Activated CD4-positive, CD25-positive, alpha-beta regulatory T cell (primary cell): ENCODE results near the gene CDS2.

Experiments
- DNase-seq, 4 experiments: peaks; one replicate each; lab custom pipeline; 2025; lab: John Stamatoyannopoulos, UW

The CDS2 gene

GRCh38 chr20:5181958-5182357 lies 55.1 kb downstream of the CDS2 start:
- no peak for DNase-seq

GRCh38 chr20:5182615-5183254 lies 55.9 kb downstream of the CDS2 start:
- no peak for DNase-seq

GRCh38 chr20:5183731-5184474 lies 57.1 kb downstream of the CDS2 start:
- DNase-seq, result no peak

GRCh38 chr20:5184684-5185083 lies 57.9 kb downstream of the CDS2 start:
- DNase-seq, result no peak

- DNase-seq, result no peak
Observed at GRCh38 chr20:5187122-5187521, 60.3 kb downstream of the CDS2 start.

- DNase-seq, result no peak
Observed at GRCh38 chr20:5188736-5189135, 61.9 kb downstream of the CDS2 start.

GRCh38 chr20:5189917-5190316 lies 63.1 kb downstream of the CDS2 start:
- no peak for DNase-seq

- no peak for DNase-seq
Observed at GRCh38 chr20:5190444-5190843, 63.6 kb downstream of the CDS2 start.

- no peak for DNase-seq
Observed at GRCh38 chr20:5191829-5192569, 65.2 kb downstream of the CDS2 start.

GRCh38 chr20:5192570-5193431 lies 66.0 kb downstream of the CDS2 start:
- no peak for DNase-seq

GRCh38 chr20:5195655-5196054 lies 68.8 kb downstream of the CDS2 start:
- no peak for DNase-seq

GRCh38 chr20:5196149-5196548 lies 69.3 kb downstream of the CDS2 start:
- no peak for DNase-seq

GRCh38 chr20:5197270-5197827 lies 70.5 kb downstream of the CDS2 start:
- DNase-seq, result no peak

GRCh38 chr20:5197847-5198650 lies 71.2 kb downstream of the CDS2 start:
- DNase-seq, result no peak

GRCh38 chr20:5198651-5198924 lies 71.8 kb downstream of the CDS2 start:
- no peak for DNase-seq

- DNase-seq, result no peak
Observed at GRCh38 chr20:5203380-5203779, 76.6 kb downstream of the CDS2 start.

- peak; percentile 5 to 34 (median 21) for DNase-seq
Observed at GRCh38 chr20:5205348-5206210, 78.8 kb downstream of the CDS2 start.

GRCh38 chr20:5207138-5207537 lies 80.3 kb downstream of the CDS2 start:
- DNase-seq, result no peak

- DNase-seq, result no peak
Observed at GRCh38 chr20:5211803-5212714, 85.3 kb downstream of the CDS2 start.
